ENCODE results near the gene PLEKHA6.

Gene PLEKHA6

GRCh38 chr1:204282761-204283221 lies 76.9 kb downstream of the PLEKHA6 start:
- peak; percentile 22 for DNase-seq

GRCh38 chr1:204280099-204280961 lies 79.4 kb downstream of the PLEKHA6 start:
- DNase-seq, result no peak

- DNase-seq, result peak; percentile 34
Measured at GRCh38 chr1:204278958-204279357, 80.8 kb downstream of the PLEKHA6 start.

- no peak for DNase-seq
Measured at GRCh38 chr1:204278251-204278650, 81.5 kb downstream of the PLEKHA6 start.

GRCh38 chr1:204277563-204278219 lies 82.0 kb downstream of the PLEKHA6 start:
- no peak for DNase-seq

- no peak for DNase-seq
Measured at GRCh38 chr1:204275695-204276370, 83.9 kb downstream of the PLEKHA6 start.

GRCh38 chr1:204274446-204274845 lies 85.3 kb downstream of the PLEKHA6 start:
- DNase-seq, result no peak

GRCh38 chr1:204272505-204272904 lies 87.2 kb downstream of the PLEKHA6 start:
- DNase-seq, result no peak

- no peak for DNase-seq
Measured at GRCh38 chr1:204271970-204272369, 87.8 kb downstream of the PLEKHA6 start.

GRCh38 chr1:204268101-204268500 lies 91.6 kb downstream of the PLEKHA6 start:
- no peak for DNase-seq

- no peak for DNase-seq
Measured at GRCh38 chr1:204267191-204267601, 92.5 kb downstream of the PLEKHA6 start.

GRCh38 chr1:204266504-204267034 lies 93.2 kb downstream of the PLEKHA6 start:
- DNase-seq, result no peak

GRCh38 chr1:204265665-204266064 lies 94.1 kb downstream of the PLEKHA6 start:
- DNase-seq, result no peak

- no peak for DNase-seq
Measured at GRCh38 chr1:204264805-204265204, 94.9 kb downstream of the PLEKHA6 start.

GRCh38 chr1:204263254-204263910 lies 96.3 kb downstream of the PLEKHA6 start:
- no peak for DNase-seq

- DNase-seq, result no peak
Measured at GRCh38 chr1:204262506-204263253, 97.0 kb downstream of the PLEKHA6 start.

GRCh38 chr1:204261746-204262505 lies 97.8 kb downstream of the PLEKHA6 start:
- no peak for DNase-seq

GRCh38 chr1:204261266-204261665 lies 98.5 kb downstream of the PLEKHA6 start:
- DNase-seq, result no peak

GRCh38 chr1:204260601-204261197 lies 99.0 kb downstream of the PLEKHA6 start:
- no peak for DNase-seq

- DNase-seq, result no peak
Measured at GRCh38 chr1:204259782-204260181, 99.9 kb downstream of the PLEKHA6 start.

GRCh38 chr1:204259196-204259595 lies 100.5 kb downstream of the PLEKHA6 start:
- no peak for DNase-seq
